Measurements from ENCODE around the gene TIPARP.

Gene TIPARP

DNA sequence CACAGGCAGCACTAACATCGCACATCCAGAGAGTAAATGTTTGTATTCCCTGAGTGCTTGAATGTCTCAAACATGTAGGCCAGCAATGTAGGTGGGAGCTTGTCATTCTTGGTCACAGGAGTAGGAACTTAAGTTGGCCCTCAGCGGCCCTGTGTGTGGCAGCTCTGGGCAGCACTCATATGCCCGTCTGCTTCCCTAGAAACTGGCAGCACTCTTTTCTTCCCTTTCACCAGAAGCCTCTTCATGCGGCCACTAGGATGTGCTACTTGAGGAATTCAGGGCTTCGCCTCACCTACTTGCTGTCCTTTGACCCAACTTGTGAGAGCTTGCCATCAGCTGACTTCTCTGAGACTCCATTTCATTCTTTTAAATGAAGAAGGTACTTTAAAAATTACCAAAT, 69.5 kb downstream of the TIPARP start:
- no peaks in the 10 kb centered on the region for H3K36me3 Mint-ChIP-seq (ENCODE audit: low read depth)
- no peak overlapping the region for H3K4me3 Mint-ChIP-seq
- H3K27me3 Mint-ChIP-seq, result peaks cover 3% of the 10 kb centered on the region
- H3K4me1 Mint-ChIP-seq (ENCODE audit: low read depth), result no peaks in the 10 kb centered on the region
- peaks cover 8% of the 10 kb centered on the region for H3K9me3 Mint-ChIP-seq
- H3K27ac Mint-ChIP-seq, result no peak overlapping the region
- no peak for DNase-seq

DNA sequence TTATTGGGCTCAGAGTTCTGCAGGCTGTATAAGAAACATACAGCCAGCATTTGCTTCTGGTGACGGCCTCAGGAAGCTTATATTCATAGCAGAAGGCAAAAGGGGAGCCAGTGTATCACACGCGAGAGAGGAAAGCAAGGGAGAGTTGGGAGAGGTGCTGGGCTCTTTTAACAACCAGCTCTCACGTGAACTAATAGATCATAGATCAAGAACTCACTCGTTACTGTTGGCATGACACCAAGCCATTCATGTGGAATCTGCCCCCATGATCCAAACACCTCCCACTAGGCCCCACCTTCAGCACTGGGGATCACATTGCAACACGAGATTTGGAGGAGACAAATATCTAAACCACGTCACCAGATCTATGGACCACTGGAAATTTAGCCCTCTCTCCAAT, 70.2 kb downstream of the TIPARP start:
- no peaks in the 10 kb centered on the region for H3K36me3 Mint-ChIP-seq (ENCODE audit: low read depth)
- no peak overlapping the region for H3K27ac Mint-ChIP-seq
- H3K27me3 Mint-ChIP-seq, result peaks cover 3% of the 10 kb centered on the region
- H3K9me3 Mint-ChIP-seq, result peaks cover 8% of the 10 kb centered on the region
- H3K4me3 Mint-ChIP-seq, result no peak overlapping the region
- no peaks in the 10 kb centered on the region for H3K4me1 Mint-ChIP-seq (ENCODE audit: low read depth)
- DNase-seq, result no peak

GRCh38 chr3:156745766-156746165, 71.4 kb downstream of the TIPARP start:
- no peak for DNase-seq
- H3K4me1 Mint-ChIP-seq (ENCODE audit: low read depth), result no peaks in the 10 kb centered on the region
- H3K9me3 Mint-ChIP-seq, result peaks cover 8% of the 10 kb centered on the region
- H3K27ac Mint-ChIP-seq, result no peak overlapping the region
- peaks cover 3% of the 10 kb centered on the region for H3K27me3 Mint-ChIP-seq
- no peak overlapping the region for H3K4me3 Mint-ChIP-seq
- no peaks in the 10 kb centered on the region for H3K36me3 Mint-ChIP-seq (ENCODE audit: low read depth)

GRCh38 chr3:156747046-156747445, 72.7 kb downstream of the TIPARP start:
- no peak overlapping the region for H3K4me3 Mint-ChIP-seq
- no peaks in the 10 kb centered on the region for H3K36me3 Mint-ChIP-seq (ENCODE audit: low read depth)
- peaks cover 8% of the 10 kb centered on the region for H3K9me3 Mint-ChIP-seq
- no peaks in the 10 kb centered on the region for H3K4me1 Mint-ChIP-seq (ENCODE audit: low read depth)
- no peak overlapping the region for H3K27ac Mint-ChIP-seq
- DNase-seq, result no peak
- peaks cover 12% of the 10 kb centered on the region for H3K27me3 Mint-ChIP-seq

GRCh38 chr3:156749244-156749643, 74.9 kb downstream of the TIPARP start:
- no peak overlapping the region for H3K27ac Mint-ChIP-seq
- DNase-seq, result no peak
- H3K4me3 Mint-ChIP-seq, result no peak overlapping the region
- peaks cover 21% of the 10 kb centered on the region for H3K27me3 Mint-ChIP-seq
- H3K4me1 Mint-ChIP-seq (ENCODE audit: low read depth), result no peaks in the 10 kb centered on the region
- H3K9me3 Mint-ChIP-seq, result peaks cover 8% of the 10 kb centered on the region
- no peaks in the 10 kb centered on the region for H3K36me3 Mint-ChIP-seq (ENCODE audit: low read depth)

DNA sequence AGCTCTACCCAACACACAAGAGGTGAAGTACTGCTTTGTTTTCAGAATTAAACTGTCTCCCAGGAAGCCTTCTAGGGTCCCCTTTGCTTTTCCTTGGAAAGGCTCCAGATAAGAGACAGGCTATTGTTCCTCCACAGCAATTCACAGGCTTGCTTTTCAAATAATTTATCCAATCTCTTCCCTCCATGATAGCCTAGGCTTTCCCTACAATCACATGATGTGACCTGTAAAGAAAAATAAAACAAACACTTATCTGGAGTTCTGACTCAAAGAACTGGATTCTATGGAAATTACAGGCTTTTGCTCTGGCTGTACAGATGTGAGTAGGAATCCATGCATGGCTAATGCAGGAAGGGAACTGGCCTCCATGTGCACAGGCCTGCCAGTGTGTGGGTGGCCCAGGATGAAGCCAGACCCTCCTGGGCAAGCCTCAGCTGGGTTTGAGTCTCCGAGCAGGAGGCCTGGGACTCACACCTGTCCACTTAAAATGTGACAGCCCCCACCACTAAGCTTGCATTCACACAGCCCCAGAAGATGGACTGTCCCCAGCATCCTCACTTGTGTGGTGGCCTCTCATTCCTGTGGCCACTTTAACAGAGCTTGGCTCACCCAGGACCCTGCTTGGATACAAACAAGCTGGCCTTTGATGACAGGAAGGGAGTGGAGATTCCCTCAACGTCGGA, 75.9 kb downstream of the TIPARP start:
- no peak for DNase-seq
- Mint-ChIP-seq H3K4me3 (no peak overlapping the region), H3K27ac (no peak overlapping the region), H3K36me3 (ENCODE audit: low read depth) (no peaks in the 10 kb centered on the region), H3K4me1 (ENCODE audit: low read depth) (no peaks in the 10 kb centered on the region), H3K27me3 (peaks cover 25% of the 10 kb centered on the region), H3K9me3 (peaks cover 8% of the 10 kb centered on the region)

- Mint-ChIP-seq H3K9me3 (peaks cover 8% of the 10 kb centered on the region), H3K27ac (no peak overlapping the region), H3K27me3 (peaks cover 25% of the 10 kb centered on the region), H3K36me3 (ENCODE audit: low read depth) (no peaks in the 10 kb centered on the region), H3K4me1 (ENCODE audit: low read depth) (no peaks in the 10 kb centered on the region), H3K4me3 (no peak overlapping the region)
- DNase-seq, result no peak
Observed at GRCh38 chr3:156750874-156751245, 76.5 kb downstream of the TIPARP start.

- Mint-ChIP-seq H3K9me3 (peaks cover 6% of the 10 kb centered on the region), H3K27me3 (peaks cover 25% of the 10 kb centered on the region), H3K36me3 (ENCODE audit: low read depth) (no peaks in the 10 kb centered on the region), H3K4me1 (ENCODE audit: low read depth) (no peaks in the 10 kb centered on the region), H3K27ac (no peak overlapping the region), H3K4me3 (no peak overlapping the region)
- no peak for DNase-seq
Observed at GRCh38 chr3:156751461-156752025, 77.2 kb downstream of the TIPARP start.
